Uterus (tissue), 4 donors: ENCODE data around the gene RCBTB1. TPM values are rescaled to one million over a fixed set of nuclear protein-coding genes. Genes with fewer than 3 reads are reported as not detected.
A peak's percentile ranks its signal among the peaks of the same experiment; 100 is the strongest.
"Not testable (repeated sequence)": the region's sequence is repeated elsewhere in the genome, so short reads cannot be mapped to it uniquely, and the experiment has no call there.

ENCODE experiments used
- DNase-seq, 2 donors: peaks; one replicate each; pipeline ENCODE4 v3.0.0-alpha.2; 2019 to 2020
- H3K27ac ChIP-seq, 2 donors: fragments of 200-600 bp; sonication (generic); 1 replicate in 1 of 2; 2 replicates in 1 of 2; pipeline ENCODE4 v1.5.1; 2016 to 2018
- H3K27me3 ChIP-seq, 2 donors: fragments of 200-600 bp; sonication (generic); one replicate each; pipeline ENCODE4 v1.5.1; 2018 to 2019; ENCODE audit warnings: control low read depth in 1 of 2
- H3K36me3 ChIP-seq, 2 donors: fragments of 200-600 bp; sonication (generic); one replicate each; pipeline ENCODE4 v1.5.1; 2019; ENCODE audit warnings: control low read depth in 1 of 2
- H3K4me1 ChIP-seq, 2 donors: fragments of 200-600 bp; sonication (generic); one replicate each; pipeline ENCODE4 v1.5.1; 2018 to 2019; ENCODE audit warnings: control low read depth in 1 of 2
- H3K4me3 ChIP-seq, 2 donors: fragments of 200-600 bp; sonication (generic); 1 replicate in 1 of 2; 2 replicates in 1 of 2; pipeline ENCODE4 v1.5.1; 2018 to 2019; ENCODE audit warnings: mild to moderate bottlenecking in 1 of 2
- H3K9me3 ChIP-seq, 2 donors: fragments of 200-600 bp; sonication (generic); one replicate each; pipeline ENCODE4 v1.5.1; 2019; ENCODE audit warnings: control low read depth in 1 of 2
- CTCF ChIP-seq, 4 experiments: fragments of 200-600 bp in 2 of 4; fragments of 450-650 bp in 2 of 4; sonication (generic) in 2 of 4; IDR thresholded peaks; one replicate each; pipeline ENCODE4 v1.5.1; 2016 to 2019; ENCODE audit warnings: antibody characterized with exemption in 4 of 4, mild to moderate bottlenecking in 2 of 4, moderate library complexity in 1 of 4
- POLR2A ChIP-seq, 2 donors: fragments of 450-650 bp; IDR thresholded peaks; one replicate each; pipeline ENCODE4 v1.6.1; 2016; ENCODE audit warnings: antibody characterized with exemption in 2 of 2, mild to moderate bottlenecking in 1 of 2, moderate library complexity in 1 of 2
- intact Hi-C: fragments of 100-400 bp; cut with DNase I; formaldehyde crosslinking; loops from one replicate; pipeline ENCODE4 v1.15.1; 2023; ENCODE audit warnings: low total_unique reads
- total RNA-seq, 4 donors: library from RNA; depleted of rRNA in 3 of 4; stranded (reverse); fragments of >200 nt in 3 of 4; gene quantifications; one replicate each; pipeline versions ENCODE4 v1.1.0 to v1.2.4, GENCODE V29; 2014 to 2023
- donor health status: DM: yes; HTN: yes; CAD: no.

The RCBTB1 gene
- total RNA-seq, 4 donors from 2014 or later = 4.4 to 24.6 (median 19.1) TPM

GRCh38 chr13:49610176-49610575 is 24.8 kb upstream of the RCBTB1 start:
- Histone ChIP-seq H3K27ac (no peak overlapping the region), H3K27me3 (no peaks in the 10 kb centered on the region), H3K9me3 (no peaks in the 10 kb centered on the region), H3K36me3 (no peaks in the 10 kb centered on the region), H3K4me1 (no peaks in the 10 kb centered on the region), H3K4me3 (no peak overlapping the region)
- intact Hi-C loops = no loop called here
- TF ChIP-seq CTCF (IDR thresholded peaks at IDR 0.05) = no peak
- TF ChIP-seq POLR2A (IDR thresholded peaks at IDR 0.05) = no peak
- DNase-seq = no peak

- intact Hi-C loops = loop anchor here (5.0 kb wide), 1 partner anchor 306 kb away; no protein-coding TSS in a partner anchor
Observed at GRCh38 chr13:49608651-49609331, 23.4 kb upstream of the RCBTB1 start.

GRCh38 chr13:49607761-49608160 is 22.4 kb upstream of the RCBTB1 start:
- TF ChIP-seq POLR2A (IDR thresholded peaks at IDR 0.05) = no peak
- no peak for TF ChIP-seq CTCF (IDR thresholded peaks at IDR 0.05)
- intact Hi-C loops = loop anchor here (5.0 kb wide), 1 partner anchor 305 kb away; no protein-coding TSS in a partner anchor
- no peaks in the 10 kb centered on the region for H3K36me3 ChIP-seq

More at GRCh38 chr13:49608651-49609331, 23.4 kb upstream of the RCBTB1 start:
- Histone ChIP-seq H3K4me3 (no peak overlapping the region), H3K9me3 (no peaks in the 10 kb centered on the region), H3K27me3 (no peaks in the 10 kb centered on the region), H3K36me3 (no peaks in the 10 kb centered on the region), H3K27ac (no peak overlapping the region), H3K4me1 (no peaks in the 10 kb centered on the region)
- no peak for TF ChIP-seq POLR2A (IDR thresholded peaks at IDR 0.05)
- no peak for TF ChIP-seq CTCF (IDR thresholded peaks at IDR 0.05)
- DNase-seq = no peak

GRCh38 chr13:49606747-49607648 is 21.6 kb upstream of the RCBTB1 start:
- DNase-seq = peak; percentile 85 to 89
- no peaks in the 10 kb centered on the region for H3K4me1 ChIP-seq
- intact Hi-C loops = loop anchor here (5.0 kb wide), 1 partner anchor 305 kb away; no protein-coding TSS in a partner anchor
- peak overlapping the region; percentile 5 to 14 for H3K4me3 ChIP-seq
- no peaks in the 10 kb centered on the region for H3K36me3 ChIP-seq
- TF ChIP-seq POLR2A (IDR thresholded peaks at IDR 0.05) (no peak), CTCF (IDR thresholded peaks at IDR 0.05) (peak; percentile 75 to 90 (median 82))
- no peaks in the 10 kb centered on the region for H3K9me3 ChIP-seq
- peak overlapping the region; percentile 34 to 61 for H3K27ac ChIP-seq
- H3K27me3 ChIP-seq = no peaks in the 10 kb centered on the region

More at GRCh38 chr13:49607761-49608160, 22.4 kb upstream of the RCBTB1 start:
- H3K4me3 ChIP-seq = no peak overlapping the region
- DNase-seq = no peak
- H3K27ac ChIP-seq = no peak overlapping the region
- H3K9me3 ChIP-seq = no peaks in the 10 kb centered on the region
- H3K4me1 ChIP-seq = no peaks in the 10 kb centered on the region
- H3K27me3 ChIP-seq = no peaks in the 10 kb centered on the region

GRCh38 chr13:49604570-49604969 is 19.2 kb upstream of the RCBTB1 start:
- Histone ChIP-seq H3K27ac (no peak overlapping the region), H3K36me3 (no peaks in the 10 kb centered on the region), H3K4me1 (no peaks in the 10 kb centered on the region), H3K27me3 (no peaks in the 10 kb centered on the region), H3K9me3 (no peaks in the 10 kb centered on the region), H3K4me3 (no peak overlapping the region)
- DNase-seq = no peak
- TF ChIP-seq CTCF (IDR thresholded peaks at IDR 0.05) = no peak
- no peak for TF ChIP-seq POLR2A (IDR thresholded peaks at IDR 0.05)
- intact Hi-C loops = no loop called here

- H3K36me3 ChIP-seq, H3K27ac ChIP-seq, H3K4me1 ChIP-seq, DNase-seq, H3K4me3 ChIP-seq, H3K27me3 ChIP-seq, H3K9me3 ChIP-seq, intact Hi-C loops: not testable (repeated sequence)
Observed at GRCh38 chr13:49602615-49603014, 17.3 kb upstream of the RCBTB1 start.
